Neuron (in vitro differentiated cells): ENCODE measurements around the gene SPECC1L.

Source experiments
- H2AFZ ChIP-seq: one replicate; pipeline ENCODE4 v1.6.1; 2013; ENCODE audit warnings: low read depth, mild to moderate bottlenecking, inconsistent platforms, low read length, moderate library complexity
- H3K27me3 ChIP-seq: one replicate; pipeline ENCODE4 v1.6.1; 2013; ENCODE audit warnings: low read length; ENCODE audit not compliant: insufficient read depth
- H3K36me3 ChIP-seq: one replicate; pipeline ENCODE4 v1.6.1; 2013; ENCODE audit warnings: low read length; ENCODE audit not compliant: insufficient read depth
- H3K4me1 ChIP-seq: one replicate; pipeline ENCODE4 v1.6.1; 2013; ENCODE audit warnings: low read length; ENCODE audit not compliant: insufficient read depth
- H3K4me3 ChIP-seq: 2 replicates; pipeline ENCODE4 v1.5.1; 2013; ENCODE audit warnings: mild to moderate bottlenecking, low read length, moderate library complexity
- H3K9me3 ChIP-seq: one replicate; pipeline ENCODE4 v1.6.1; 2013; ENCODE audit warnings: low read length

Gene SPECC1L

GRCh38 chr22:24444729-24445466 lies 174.3 kb downstream of the SPECC1L start:
- Histone ChIP-seq H3K36me3 (no peaks in the 10 kb centered on the region), H3K9me3 (no peaks in the 10 kb centered on the region), H3K4me1 (peaks cover 28% of the 10 kb centered on the region), H3K4me3 (no peak overlapping the region), H2AFZ (no peak overlapping the region), H3K27me3 (no peaks in the 10 kb centered on the region)

GRCh38 chr22:24445481-24446259 lies 175.0 kb downstream of the SPECC1L start:
- H3K4me1 ChIP-seq: peaks cover 28% of the 10 kb centered on the region
- H3K36me3 ChIP-seq: no peaks in the 10 kb centered on the region
- no peak overlapping the region for H3K4me3 ChIP-seq
- no peak overlapping the region for H2AFZ ChIP-seq
- H3K9me3 ChIP-seq: no peaks in the 10 kb centered on the region
- H3K27me3 ChIP-seq: no peaks in the 10 kb centered on the region

- H3K27me3 ChIP-seq: no peaks in the 10 kb centered on the region
- no peak overlapping the region for H3K4me3 ChIP-seq
- no peaks in the 10 kb centered on the region for H3K36me3 ChIP-seq
- no peaks in the 10 kb centered on the region for H3K9me3 ChIP-seq
- H2AFZ ChIP-seq: no peak overlapping the region
- H3K4me1 ChIP-seq: peaks cover 28% of the 10 kb centered on the region
Measured at GRCh38 chr22:24446260-24446611, 175.6 kb downstream of the SPECC1L start.

- no peaks in the 10 kb centered on the region for H3K27me3 ChIP-seq
- H3K4me3 ChIP-seq: no peak overlapping the region
- no peak overlapping the region for H2AFZ ChIP-seq
- H3K4me1 ChIP-seq: peaks cover 7% of the 10 kb centered on the region
- H3K36me3 ChIP-seq: no peaks in the 10 kb centered on the region
- H3K9me3 ChIP-seq: no peaks in the 10 kb centered on the region
Measured at GRCh38 chr22:24450610-24451009, 180.0 kb downstream of the SPECC1L start.

- Histone ChIP-seq H3K36me3 (no peaks in the 10 kb centered on the region), H3K4me3 (no peak overlapping the region), H3K27me3 (no peaks in the 10 kb centered on the region), H3K9me3 (no peaks in the 10 kb centered on the region), H2AFZ (no peak overlapping the region), H3K4me1 (peaks cover 2% of the 10 kb centered on the region)
Measured at GRCh38 chr22:24451162-24451561, 180.5 kb downstream of the SPECC1L start.

DNA sequence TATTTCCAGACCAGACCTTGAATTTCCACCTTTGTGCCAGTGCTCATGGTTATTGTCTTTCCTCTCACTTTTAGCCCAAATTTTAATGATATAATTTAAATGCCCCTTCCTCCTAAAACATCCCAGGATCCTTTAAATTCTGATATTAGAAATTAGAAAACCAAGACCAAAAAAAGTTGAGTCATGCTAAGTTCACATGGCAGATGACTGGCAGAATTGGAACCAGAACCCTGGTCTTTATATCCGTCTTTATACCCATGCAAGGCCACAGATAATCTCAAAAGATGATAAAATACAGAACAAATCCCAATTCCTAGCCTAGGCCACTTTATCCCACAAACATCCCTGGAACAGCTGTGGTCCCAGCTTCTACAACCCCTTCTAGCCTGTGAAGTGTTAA lies 183.2 kb downstream of the SPECC1L start:
- Histone ChIP-seq H3K9me3 (no peaks in the 10 kb centered on the region), H2AFZ (no peak overlapping the region), H3K4me1 (no peaks in the 10 kb centered on the region), H3K27me3 (no peaks in the 10 kb centered on the region), H3K4me3 (no peak overlapping the region), H3K36me3 (no peaks in the 10 kb centered on the region)

DNA sequence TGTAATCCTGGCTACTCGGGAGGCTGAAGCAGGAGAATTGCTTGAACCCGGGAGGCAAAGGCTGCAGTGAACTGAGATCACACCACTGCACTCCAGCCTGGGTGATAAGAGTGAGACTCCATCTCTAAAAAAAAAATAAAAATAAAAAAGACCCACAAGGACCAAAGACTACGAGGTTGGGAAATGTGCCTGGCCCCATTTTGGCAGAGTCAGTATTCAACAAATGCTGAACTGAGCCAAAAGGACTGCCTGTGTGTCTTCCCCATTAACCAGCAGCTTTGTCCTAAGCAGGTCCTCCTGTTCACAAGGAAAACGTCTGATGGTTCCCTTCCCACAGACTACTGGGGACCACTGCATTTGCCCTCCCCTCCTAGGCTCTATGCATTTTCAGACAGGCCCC lies 184.4 kb downstream of the SPECC1L start:
- H3K27me3 ChIP-seq: peaks cover 2% of the 10 kb centered on the region
- no peaks in the 10 kb centered on the region for H3K36me3 ChIP-seq

DNA sequence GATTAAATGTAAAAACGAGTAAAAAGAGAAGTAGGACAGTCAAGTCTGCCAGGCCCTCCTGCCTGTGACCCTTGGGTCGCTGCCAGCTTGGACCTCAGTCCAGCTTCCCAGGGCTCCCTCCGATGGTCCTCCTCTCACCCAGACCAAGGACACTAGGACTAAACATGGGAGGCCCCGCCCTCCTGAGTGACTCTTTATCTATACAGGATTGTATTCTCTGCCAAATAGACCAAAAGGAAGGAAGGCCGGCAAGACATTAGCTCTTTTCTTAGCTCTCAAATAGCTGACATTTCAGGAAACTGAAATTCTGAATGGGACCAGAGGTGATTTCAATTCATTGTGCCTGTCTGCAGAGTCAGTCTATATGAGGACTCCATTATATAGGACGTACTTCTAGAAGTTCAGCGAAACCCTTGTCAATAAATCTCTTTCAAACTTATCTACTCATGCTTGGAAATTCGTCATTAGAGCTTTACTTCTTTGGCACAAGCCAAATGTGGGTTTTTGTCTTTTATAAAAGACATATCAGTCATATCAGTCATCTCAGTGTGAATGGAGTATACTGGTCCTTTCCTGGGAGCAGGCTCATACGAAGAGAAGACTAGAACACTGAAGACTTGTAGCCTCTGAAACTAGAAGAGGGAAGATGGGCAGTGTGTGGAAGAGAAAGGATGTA lies 185.3 kb downstream of the SPECC1L start:
- H3K9me3 ChIP-seq: no peaks in the 10 kb centered on the region
- no peaks in the 10 kb centered on the region for H3K36me3 ChIP-seq

More for the DNA sequence above, 184.4 kb downstream of the SPECC1L start:
- H3K4me1 ChIP-seq: no peaks in the 10 kb centered on the region
- H3K9me3 ChIP-seq: no peaks in the 10 kb centered on the region
- H3K4me3 ChIP-seq: no peak overlapping the region
- H2AFZ ChIP-seq: no peak overlapping the region

GRCh38 chr22:24457894-24458420 lies 187.3 kb downstream of the SPECC1L start:
- no peaks in the 10 kb centered on the region for H3K36me3 ChIP-seq
- no peak overlapping the region for H3K4me3 ChIP-seq
- no peak overlapping the region for H2AFZ ChIP-seq
- no peaks in the 10 kb centered on the region for H3K9me3 ChIP-seq
- no peaks in the 10 kb centered on the region for H3K4me1 ChIP-seq
- peaks cover 2% of the 10 kb centered on the region for H3K27me3 ChIP-seq

More for the DNA sequence above, 185.3 kb downstream of the SPECC1L start:
- Histone ChIP-seq H3K4me3 (no peak overlapping the region), H3K4me1 (no peaks in the 10 kb centered on the region), H2AFZ (no peak overlapping the region), H3K27me3 (peaks cover 2% of the 10 kb centered on the region)

GRCh38 chr22:24459911-24460310 lies 189.3 kb downstream of the SPECC1L start:
- H3K36me3 ChIP-seq: no peaks in the 10 kb centered on the region
- H3K4me1 ChIP-seq: no peaks in the 10 kb centered on the region
- no peak overlapping the region for H3K4me3 ChIP-seq
- H2AFZ ChIP-seq: no peak overlapping the region
- H3K27me3 ChIP-seq: peaks cover 2% of the 10 kb centered on the region
- H3K9me3 ChIP-seq: no peaks in the 10 kb centered on the region

- Histone ChIP-seq H3K4me3 (no peak overlapping the region), H3K36me3 (no peaks in the 10 kb centered on the region), H3K27me3 (peaks cover 2% of the 10 kb centered on the region), H3K4me1 (peaks cover under 1% of the 10 kb centered on the region), H3K9me3 (no peaks in the 10 kb centered on the region), H2AFZ (no peak overlapping the region)
Measured at GRCh38 chr22:24460418-24461089, 189.9 kb downstream of the SPECC1L start.

DNA sequence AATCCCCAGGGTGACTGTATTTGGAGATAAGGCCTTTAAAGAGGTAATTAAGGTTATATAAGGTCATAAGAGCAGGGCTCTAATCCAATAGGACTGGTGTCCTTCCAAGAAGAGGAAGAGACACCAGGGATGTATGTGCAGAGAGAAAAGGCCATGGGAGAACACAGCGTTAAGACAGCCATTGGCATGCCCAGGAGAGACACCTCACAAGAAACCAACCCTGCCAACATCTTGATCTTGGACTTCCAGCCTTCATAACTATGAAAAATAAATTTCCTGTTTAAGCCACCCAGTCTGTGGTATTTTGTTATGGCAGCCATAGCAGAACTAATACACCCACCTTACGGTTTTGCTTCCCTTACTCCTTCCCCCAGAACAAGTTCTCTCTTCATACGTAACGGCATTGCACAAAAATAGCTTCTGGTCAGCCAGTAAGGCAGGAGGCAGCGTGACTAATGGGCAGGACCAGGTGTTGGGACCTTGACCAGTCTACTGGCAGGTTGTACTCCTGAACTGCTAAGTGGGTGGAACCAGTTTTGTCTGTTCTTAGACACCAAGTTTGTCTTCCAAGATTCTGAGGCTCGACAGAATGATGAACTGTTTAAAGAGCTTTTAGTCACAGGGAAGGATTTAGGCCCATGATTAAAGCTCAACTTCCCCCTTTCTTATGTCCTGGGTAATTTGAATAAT lies 192.6 kb downstream of the SPECC1L start:
- H3K4me3 ChIP-seq: no peak overlapping the region
- peaks cover 17% of the 10 kb centered on the region for H3K4me1 ChIP-seq

More for the DNA sequence above, 192.6 kb downstream of the SPECC1L start:
- H2AFZ ChIP-seq: no peak overlapping the region
- H3K27me3 ChIP-seq: peaks cover 2% of the 10 kb centered on the region
- H3K36me3 ChIP-seq: no peaks in the 10 kb centered on the region
- no peaks in the 10 kb centered on the region for H3K9me3 ChIP-seq
